Right forelimb (tissue), 1 donor: ENCODE data around the gene TMEM271.

Experiments
- DNase-seq: peaks from one replicate; pipeline ENCODE4 v3.0.0-alpha.2; 2018

The TMEM271 gene

GRCh38 chr4:532588-533317 lies 43.3 kb downstream of the TMEM271 start:
- no peak for DNase-seq

GRCh38 chr4:531721-532565 lies 44.2 kb downstream of the TMEM271 start:
- no peak for DNase-seq

DNA sequence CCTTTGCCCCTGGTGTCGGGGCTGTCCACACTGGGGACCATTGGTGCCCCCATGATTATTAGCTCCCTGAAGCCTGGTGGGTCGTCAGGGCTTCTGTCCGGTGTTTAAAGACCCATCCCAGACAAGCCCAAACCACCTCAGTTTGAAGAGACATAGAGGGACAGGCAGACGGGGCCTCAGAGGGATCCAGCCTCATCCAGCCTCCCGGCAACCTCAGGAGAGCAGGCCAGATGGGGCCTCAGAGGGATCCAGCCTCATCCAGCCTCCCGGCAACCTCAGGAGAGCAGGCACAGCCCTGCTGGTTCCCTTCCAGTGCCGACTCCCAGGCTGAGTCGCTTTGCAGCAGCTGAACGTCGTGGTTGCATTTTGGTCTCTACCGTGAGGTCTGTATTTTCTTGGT lies 45.0 kb downstream of the TMEM271 start:
- DNase-seq, result no peak

DNA sequence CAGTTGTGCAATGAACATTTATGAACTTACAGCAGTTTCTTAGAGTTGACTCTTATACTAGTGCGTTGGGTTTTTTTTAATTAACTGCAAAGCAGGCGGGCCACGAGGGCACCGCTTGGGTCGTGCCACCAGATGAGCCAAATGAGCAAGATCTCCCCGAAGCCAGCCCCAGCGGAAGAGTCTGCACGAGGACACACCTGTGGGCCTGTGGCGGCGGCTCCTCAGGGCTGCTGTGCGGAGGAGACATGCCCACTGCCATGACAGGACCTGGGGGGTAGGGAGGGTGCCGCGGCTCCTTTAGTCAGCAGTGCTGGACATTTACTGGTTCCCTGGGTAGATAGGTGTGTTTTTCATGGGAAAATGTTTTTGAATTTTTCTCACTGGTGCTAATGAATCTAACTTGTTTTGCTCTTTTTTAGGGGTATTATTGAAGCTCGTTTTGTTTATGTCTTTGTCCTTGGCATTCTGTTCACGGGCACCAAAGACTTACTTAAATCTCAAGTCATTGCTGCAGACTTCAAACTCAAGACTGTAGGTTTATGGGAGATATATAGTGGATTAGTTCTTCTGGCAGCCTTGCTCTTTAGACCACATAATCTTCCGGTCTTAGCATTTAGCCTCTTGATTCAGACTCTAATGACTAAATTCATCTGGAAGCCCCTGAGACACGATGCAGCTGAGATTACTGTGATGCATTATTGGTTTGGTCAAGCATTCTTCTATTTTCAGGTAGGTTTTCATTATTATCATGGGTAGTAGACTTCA lies 45.9 kb downstream of the TMEM271 start:
- DNase-seq, result no peak

DNA sequence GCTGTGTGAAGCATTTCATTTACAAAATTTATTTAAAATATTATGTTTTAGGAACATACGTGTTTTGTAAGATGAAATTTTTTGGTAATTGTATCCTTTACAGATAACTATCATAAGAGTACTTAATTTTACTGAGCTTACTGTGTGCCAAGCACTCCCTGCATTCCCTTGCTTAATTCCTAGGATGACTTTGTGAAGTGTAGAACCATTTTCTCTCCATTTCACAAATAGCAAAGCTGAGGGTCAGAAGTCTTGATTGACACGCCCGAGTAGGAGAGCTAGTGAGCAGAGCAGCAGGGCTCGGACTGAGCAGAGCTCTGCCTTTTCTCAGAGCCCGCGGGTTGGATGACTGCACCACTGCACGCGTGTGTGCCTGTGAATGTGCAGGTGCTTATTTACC lies 46.5 kb downstream of the TMEM271 start:
- no peak for DNase-seq

GRCh38 chr4:528835-529234 lies 47.3 kb downstream of the TMEM271 start:
- no peak for DNase-seq

- no peak for DNase-seq
Measured at GRCh38 chr4:528296-528695, 47.8 kb downstream of the TMEM271 start.

GRCh38 chr4:526971-527460 lies 49.1 kb downstream of the TMEM271 start:
- DNase-seq, result no peak

GRCh38 chr4:526189-526909 lies 49.7 kb downstream of the TMEM271 start:
- no peak for DNase-seq

DNA sequence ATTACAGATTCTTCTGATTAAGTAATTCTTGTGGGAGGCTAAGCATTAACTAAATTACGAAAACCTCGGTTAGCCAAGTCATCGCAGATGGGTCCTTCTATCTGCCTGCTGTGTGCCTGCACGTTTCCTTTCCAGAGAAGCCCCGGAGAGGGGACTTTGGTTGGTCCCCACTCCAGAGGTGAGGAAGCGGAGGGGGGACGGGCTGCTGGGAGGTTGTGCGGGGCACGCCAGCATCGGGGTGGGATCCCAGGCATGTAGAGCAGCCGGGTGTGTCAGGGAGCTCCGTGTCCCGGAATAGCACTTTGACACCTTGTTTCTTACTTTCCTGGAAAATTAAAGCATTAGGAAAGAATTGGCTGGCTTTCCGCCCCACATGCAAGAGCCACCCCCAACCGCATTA lies 50.4 kb downstream of the TMEM271 start:
- DNase-seq, result no peak

- no peak for DNase-seq
Measured at GRCh38 chr4:524196-524595, 51.9 kb downstream of the TMEM271 start.
